Glutamatergic neuron (in vitro differentiated cells): ENCODE results near the gene AGPAT4. TPM values are rescaled to one million over a fixed set of nuclear protein-coding genes. Genes with fewer than 3 reads are reported as not detected.
"Not testable (repeated sequence)": the region's sequence is repeated elsewhere in the genome, so short reads cannot be mapped to it uniquely, and the experiment has no call there.

Experiments used
- DNase-seq: peaks from one replicate; pipeline ENCODE4 v3.0.0; 2022
- H3K27ac Mint-ChIP-seq: one replicate; pipeline ENCODE4 v1.8.0; 2020; ENCODE audit warnings: mild to moderate bottlenecking, mixed read lengths, inconsistent platforms; ENCODE audit not compliant: unreplicated experiment
- H3K27me3 Mint-ChIP-seq: one replicate; pipeline ENCODE4 v1.8.0; 2020; ENCODE audit warnings: mild to moderate bottlenecking, moderate library complexity, mixed read lengths, inconsistent platforms; ENCODE audit not compliant: unreplicated experiment
- H3K36me3 Mint-ChIP-seq: one replicate; pipeline ENCODE4 v1.8.0; 2020; ENCODE audit warnings: mild to moderate bottlenecking, mixed read lengths, inconsistent platforms; ENCODE audit not compliant: unreplicated experiment
- H3K4me1 Mint-ChIP-seq: one replicate; pipeline ENCODE4 v1.8.0; 2020; ENCODE audit warnings: mild to moderate bottlenecking, low read depth, mixed read lengths, inconsistent platforms; ENCODE audit not compliant: unreplicated experiment
- H3K4me3 Mint-ChIP-seq: one replicate; pipeline ENCODE4 v1.8.0; 2020; ENCODE audit warnings: mild to moderate bottlenecking, mixed read lengths, inconsistent platforms; ENCODE audit not compliant: unreplicated experiment
- H3K9me3 Mint-ChIP-seq: one replicate; pipeline ENCODE4 v1.8.0; 2020; ENCODE audit warnings: mild to moderate bottlenecking, moderate library complexity, mixed read lengths, inconsistent platforms; ENCODE audit not compliant: unreplicated experiment
- total RNA-seq: library from RNA; stranded (reverse); fragmentation: NEBNext Ultra II Directional; extraction: Animal tissue kit (Norgen Biotek cat#: 25700); gene quantifications from one replicate; pipeline ENCODE4 v1.2.1, GENCODE V29; 2021; ENCODE audit not compliant: unreplicated experiment
- TF ChIP-seq, protein P1 (sequence below): fragments of 200-600 bp; sonication (generic); IDR thresholded peaks from one replicate; pipeline ENCODE4 v1.5.0; 2021; ENCODE audit not compliant: partially characterized antibody, unreplicated experiment

Gene AGPAT4
- total RNA-seq, 1 donor from 2014 or later: 90.2 TPM

DNA sequence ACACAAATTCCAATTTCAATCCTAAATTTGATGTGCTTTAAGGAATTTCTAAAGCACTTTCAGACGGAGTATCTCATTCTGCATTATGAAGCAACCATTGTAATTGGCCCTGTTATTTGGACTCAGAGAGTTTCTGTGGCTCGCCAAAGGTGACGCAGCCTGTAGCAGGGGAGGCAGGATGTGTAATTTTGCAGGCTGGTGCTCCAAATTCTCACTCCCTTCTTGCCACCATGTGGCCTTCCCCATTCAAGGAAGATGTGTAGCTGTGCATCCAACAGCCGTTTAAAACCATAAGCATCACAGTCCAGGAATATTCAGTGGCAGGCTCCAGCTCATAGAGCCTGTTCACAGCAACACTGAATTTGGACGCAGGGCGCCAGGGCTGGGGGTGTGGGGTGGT, 45.8 kb downstream of the AGPAT4 start:
- Mint-ChIP-seq H3K27ac (no peak overlapping the region), H3K4me1 (peaks cover 34% of the 10 kb centered on the region), H3K27me3 (peaks cover 2% of the 10 kb centered on the region), H3K4me3 (no peak overlapping the region), H3K9me3 (peaks cover 6% of the 10 kb centered on the region), H3K36me3 (peaks cover 11% of the 10 kb centered on the region)
- DNase-seq: no peak
- TF ChIP-seq, protein P1, sequence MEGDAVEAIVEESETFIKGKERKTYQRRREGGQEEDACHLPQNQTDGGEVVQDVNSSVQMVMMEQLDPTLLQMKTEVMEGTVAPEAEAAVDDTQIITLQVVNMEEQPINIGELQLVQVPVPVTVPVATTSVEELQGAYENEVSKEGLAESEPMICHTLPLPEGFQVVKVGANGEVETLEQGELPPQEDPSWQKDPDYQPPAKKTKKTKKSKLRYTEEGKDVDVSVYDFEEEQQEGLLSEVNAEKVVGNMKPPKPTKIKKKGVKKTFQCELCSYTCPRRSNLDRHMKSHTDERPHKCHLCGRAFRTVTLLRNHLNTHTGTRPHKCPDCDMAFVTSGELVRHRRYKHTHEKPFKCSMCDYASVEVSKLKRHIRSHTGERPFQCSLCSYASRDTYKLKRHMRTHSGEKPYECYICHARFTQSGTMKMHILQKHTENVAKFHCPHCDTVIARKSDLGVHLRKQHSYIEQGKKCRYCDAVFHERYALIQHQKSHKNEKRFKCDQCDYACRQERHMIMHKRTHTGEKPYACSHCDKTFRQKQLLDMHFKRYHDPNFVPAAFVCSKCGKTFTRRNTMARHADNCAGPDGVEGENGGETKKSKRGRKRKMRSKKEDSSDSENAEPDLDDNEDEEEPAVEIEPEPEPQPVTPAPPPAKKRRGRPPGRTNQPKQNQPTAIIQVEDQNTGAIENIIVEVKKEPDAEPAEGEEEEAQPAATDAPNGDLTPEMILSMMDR: no peak

DNA sequence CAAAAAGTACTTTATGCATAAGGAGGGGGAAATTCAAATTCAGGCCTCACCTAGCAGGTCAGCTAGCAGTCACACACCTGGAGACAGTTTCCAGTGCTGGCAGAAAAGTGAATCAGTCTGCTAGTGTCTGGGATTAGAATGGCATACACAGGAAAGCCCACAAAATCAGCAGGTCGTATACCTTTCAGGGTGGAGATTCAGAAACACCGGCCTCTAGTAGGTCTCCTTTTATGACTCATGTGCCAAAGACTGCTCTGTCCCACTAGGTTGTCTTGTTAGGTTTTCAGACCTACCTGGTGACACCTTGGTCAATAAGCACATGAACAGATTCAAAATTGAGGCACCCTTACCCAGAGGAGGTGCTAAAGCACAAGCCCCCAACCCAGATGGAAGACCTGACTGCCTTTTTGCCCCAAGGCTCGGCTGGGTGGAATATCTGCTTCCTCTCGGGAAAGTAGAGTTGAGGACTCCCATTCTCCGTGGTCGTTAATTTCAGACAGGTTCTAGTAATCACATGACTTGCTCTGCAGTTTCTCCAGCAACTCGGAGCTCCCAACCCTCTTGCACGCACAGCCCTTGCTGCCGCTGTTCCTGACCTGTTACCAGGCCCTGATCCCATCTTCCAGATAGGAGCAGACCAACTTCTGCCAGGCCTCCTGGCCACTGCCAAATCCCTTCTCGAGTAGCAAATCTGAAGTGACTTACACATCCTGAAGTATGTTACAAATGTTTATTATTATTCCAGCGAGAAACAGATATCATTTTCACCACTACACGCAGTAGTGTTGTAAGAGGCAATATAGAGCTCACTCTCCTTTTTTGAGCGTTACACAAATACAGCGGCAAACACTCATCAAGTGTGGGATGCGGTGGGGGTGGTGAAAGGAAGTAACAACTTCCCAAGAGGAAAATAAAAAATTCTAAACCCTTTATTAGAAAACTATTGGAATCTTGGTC, 46.6 kb downstream of the AGPAT4 start:
- peaks cover 31% of the 10 kb centered on the region for H3K4me1 Mint-ChIP-seq
- DNase-seq: no peak
- H3K36me3 Mint-ChIP-seq: peaks cover 11% of the 10 kb centered on the region
- no peaks in the 10 kb centered on the region for H3K27me3 Mint-ChIP-seq
- TF ChIP-seq, protein P1: no peak
- peak overlapping the region; percentile 50 for H3K4me3 Mint-ChIP-seq
- H3K27ac Mint-ChIP-seq: peak overlapping the region; percentile 60
- peaks cover 6% of the 10 kb centered on the region for H3K9me3 Mint-ChIP-seq

DNA sequence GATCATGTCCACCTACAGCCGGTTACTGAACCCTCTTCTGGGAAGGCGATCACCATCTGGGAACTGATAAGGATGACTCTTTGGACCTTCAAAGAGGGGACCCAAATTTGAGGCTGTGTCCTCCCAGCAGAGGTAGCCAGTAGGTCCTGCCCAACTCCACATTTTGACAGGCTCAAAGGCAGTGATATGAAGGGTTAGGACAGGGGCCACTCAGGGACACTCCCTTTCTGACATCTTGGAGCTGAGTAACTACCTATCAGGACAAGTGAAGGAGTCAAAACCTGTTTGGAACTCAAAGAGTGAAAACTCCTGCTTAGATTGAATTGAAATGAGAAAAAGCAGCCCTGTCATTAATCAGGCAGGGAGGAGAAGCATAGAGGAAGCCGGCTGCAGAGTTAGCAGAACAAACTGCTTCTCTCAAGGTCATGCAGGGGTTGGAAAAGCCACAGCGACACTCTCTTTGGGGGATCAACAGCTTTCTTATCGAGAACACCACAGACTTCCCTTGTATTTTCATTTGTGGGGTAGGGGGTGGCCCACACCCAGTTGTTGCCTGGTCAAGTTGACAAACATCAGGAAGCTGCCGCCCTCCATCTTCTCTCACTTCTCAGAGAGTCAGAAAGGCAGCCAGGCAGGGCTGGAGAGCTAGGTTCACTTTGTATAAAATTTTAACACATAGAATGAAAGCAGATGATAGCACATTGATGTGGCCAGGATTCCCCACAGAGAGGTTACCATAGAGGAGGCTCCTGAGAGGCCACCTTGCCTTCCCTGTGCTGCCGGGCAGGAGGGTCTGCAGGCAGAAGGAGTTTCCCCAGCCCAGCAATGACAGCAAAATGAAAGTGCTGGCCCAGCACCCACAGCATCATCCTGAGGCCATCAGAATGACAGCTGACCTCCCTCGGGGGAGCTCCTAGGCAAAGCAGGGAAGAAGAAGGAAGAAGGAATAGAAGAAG, 47.6 kb downstream of the AGPAT4 start:
- Mint-ChIP-seq H3K4me3 (peak overlapping the region; percentile 50), H3K27me3 (no peaks in the 10 kb centered on the region), H3K27ac (no peak overlapping the region), H3K9me3 (peaks cover 6% of the 10 kb centered on the region), H3K36me3 (peaks cover 11% of the 10 kb centered on the region), H3K4me1 (peaks cover 26% of the 10 kb centered on the region)
- no peak for DNase-seq
- TF ChIP-seq, protein P1: no peak

DNA sequence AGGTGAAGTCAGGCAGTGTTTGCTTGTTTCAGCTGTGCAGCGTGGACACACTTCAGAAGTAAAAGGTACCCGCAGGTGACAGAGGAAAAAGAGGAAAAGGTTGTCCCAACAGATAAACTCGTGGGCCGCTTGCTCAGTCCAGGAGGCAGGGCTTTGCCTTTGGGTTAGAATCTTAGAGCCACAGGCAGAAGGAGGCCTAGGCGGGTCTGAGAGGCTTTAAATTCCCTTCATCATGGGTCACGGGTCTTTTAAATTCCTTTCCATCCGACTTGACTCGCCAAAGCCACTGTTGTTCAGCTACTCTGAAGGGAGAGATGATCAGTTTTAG, 48.2 kb downstream of the AGPAT4 start:
- H3K27ac Mint-ChIP-seq: no peak overlapping the region
- TF ChIP-seq, protein P1: no peak
- peaks cover 6% of the 10 kb centered on the region for H3K9me3 Mint-ChIP-seq
- H3K4me1 Mint-ChIP-seq: peaks cover 26% of the 10 kb centered on the region
- no peaks in the 10 kb centered on the region for H3K27me3 Mint-ChIP-seq
- H3K4me3 Mint-ChIP-seq: no peak overlapping the region
- H3K36me3 Mint-ChIP-seq: peaks cover 11% of the 10 kb centered on the region
- DNase-seq: no peak

DNA sequence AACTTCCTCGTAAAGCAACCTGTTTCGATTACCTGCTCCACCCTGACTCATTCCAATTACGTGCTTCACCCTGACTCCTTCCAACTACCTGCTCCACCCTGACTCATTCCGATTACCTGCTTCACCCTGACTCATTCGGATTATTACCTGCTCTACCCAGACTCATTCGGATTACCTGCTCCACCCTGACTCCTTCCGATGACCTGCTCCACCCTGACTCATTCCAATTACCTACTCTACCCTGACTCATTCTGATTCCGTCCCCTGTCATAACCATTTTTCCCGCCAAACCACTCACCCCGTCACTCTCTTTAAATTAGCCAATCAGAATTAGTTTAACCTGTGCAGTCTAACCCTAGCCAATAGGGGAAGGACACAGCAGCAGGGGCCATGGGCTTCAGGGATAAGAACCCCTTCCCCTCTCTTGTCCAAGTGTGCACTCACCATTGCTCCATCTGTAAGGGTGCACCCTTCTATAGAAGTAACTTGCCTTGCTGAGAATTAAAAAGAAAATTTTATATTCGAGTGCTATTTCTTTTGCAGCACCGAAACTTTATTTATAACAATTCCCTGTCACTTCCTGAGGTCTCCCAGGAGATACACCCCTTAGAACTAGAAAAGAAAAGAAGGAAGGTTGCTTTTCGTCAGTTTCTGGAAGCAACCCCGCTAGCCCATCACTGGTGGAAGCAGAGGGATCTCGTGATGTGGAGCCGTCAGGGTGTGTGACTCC, 48.7 kb downstream of the AGPAT4 start:
- H3K9me3 Mint-ChIP-seq, H3K27me3 Mint-ChIP-seq, H3K27ac Mint-ChIP-seq, DNase-seq, H3K4me3 Mint-ChIP-seq: not testable (repeated sequence)
- Mint-ChIP-seq H3K4me1 (peaks cover 26% of the 10 kb centered on the region), H3K36me3 (peaks cover 11% of the 10 kb centered on the region)
